Measurements from ENCODE around the gene SLC27A3.

Gene SLC27A3

DNA sequence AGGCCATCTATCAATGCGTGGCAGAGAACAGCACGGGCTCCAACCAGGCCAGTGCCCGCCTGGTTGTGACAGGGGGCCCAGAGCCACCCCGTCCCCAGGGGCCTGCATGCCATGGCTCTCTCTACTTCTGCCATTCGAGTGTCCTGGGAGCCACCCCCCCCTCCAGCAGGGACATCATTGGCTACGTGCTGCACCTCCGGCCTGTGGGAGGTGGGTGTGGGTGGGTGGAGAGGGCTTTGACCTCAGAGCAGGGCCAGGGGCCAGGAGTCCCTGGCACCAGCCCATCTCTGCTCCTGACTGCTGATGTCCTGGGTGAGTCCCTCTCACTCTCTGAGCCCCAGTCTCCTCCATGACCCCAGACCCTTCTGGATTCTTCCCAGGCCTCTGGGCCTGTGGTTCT is 25.3 kb downstream of the SLC27A3 start:
- TF ChIP-seq, protein P1, sequence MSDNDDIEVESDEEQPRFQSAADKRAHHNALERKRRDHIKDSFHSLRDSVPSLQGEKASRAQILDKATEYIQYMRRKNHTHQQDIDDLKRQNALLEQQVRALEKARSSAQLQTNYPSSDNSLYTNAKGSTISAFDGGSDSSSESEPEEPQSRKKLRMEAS (IDR thresholded peaks at IDR 0.05): no peak
- TF ChIP-seq EGR1 (IDR thresholded peaks at IDR 0.05): no peak
- no peak for TF ChIP-seq TEAD4 (IDR thresholded peaks at IDR 0.05)
- TF ChIP-seq TAF1 (IDR thresholded peaks at IDR 0.05; ENCODE audit: low read depth): no peak
- TF ChIP-seq CEBPB (IDR thresholded peaks at IDR 0.05): no peak
- no peak for TF ChIP-seq EP300 (IDR thresholded peaks at IDR 0.05; ENCODE audit: borderline replicate concordance)
- no peak for TF ChIP-seq TCF12 (IDR thresholded peaks at IDR 0.05; ENCODE audit: low read depth)
- TF ChIP-seq, protein P2, sequence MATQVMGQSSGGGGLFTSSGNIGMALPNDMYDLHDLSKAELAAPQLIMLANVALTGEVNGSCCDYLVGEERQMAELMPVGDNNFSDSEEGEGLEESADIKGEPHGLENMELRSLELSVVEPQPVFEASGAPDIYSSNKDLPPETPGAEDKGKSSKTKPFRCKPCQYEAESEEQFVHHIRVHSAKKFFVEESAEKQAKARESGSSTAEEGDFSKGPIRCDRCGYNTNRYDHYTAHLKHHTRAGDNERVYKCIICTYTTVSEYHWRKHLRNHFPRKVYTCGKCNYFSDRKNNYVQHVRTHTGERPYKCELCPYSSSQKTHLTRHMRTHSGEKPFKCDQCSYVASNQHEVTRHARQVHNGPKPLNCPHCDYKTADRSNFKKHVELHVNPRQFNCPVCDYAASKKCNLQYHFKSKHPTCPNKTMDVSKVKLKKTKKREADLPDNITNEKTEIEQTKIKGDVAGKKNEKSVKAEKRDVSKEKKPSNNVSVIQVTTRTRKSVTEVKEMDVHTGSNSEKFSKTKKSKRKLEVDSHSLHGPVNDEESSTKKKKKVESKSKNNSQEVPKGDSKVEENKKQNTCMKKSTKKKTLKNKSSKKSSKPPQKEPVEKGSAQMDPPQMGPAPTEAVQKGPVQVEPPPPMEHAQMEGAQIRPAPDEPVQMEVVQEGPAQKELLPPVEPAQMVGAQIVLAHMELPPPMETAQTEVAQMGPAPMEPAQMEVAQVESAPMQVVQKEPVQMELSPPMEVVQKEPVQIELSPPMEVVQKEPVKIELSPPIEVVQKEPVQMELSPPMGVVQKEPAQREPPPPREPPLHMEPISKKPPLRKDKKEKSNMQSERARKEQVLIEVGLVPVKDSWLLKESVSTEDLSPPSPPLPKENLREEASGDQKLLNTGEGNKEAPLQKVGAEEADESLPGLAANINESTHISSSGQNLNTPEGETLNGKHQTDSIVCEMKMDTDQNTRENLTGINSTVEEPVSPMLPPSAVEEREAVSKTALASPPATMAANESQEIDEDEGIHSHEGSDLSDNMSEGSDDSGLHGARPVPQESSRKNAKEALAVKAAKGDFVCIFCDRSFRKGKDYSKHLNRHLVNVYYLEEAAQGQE (IDR thresholded peaks at IDR 0.05; ENCODE audit: low read depth): no peak

DNA sequence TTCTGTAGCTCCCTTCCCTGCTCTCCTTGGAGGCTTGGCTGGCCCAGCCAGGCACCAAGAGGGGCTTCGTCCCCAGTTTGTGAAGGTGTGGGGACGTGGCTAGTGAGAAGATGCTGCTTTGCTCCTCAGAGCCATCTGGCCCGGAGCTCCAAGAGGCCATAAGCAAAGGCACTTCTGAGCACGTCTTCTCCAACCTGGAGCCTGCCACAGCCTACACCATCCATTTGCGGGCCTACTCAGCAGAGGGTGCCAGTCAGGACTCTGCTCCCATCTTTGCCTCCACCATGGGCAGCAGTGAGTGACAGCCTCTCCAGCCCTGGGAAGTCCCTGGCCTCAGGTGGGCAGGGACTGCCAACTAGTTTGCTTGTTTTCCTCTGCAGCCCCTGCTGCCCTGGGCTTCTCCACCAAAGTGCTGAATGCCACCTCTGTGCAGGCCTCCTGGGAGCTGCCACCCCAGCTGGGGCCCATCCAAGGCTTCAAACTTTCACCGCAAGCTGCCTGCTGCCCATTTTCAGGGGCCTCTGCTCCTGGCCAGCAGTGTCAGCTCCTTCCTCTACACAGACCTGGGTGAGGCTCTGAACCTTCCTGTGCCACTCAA is 25.9 kb downstream of the SLC27A3 start:
- TF ChIP-seq EP300 (IDR thresholded peaks at IDR 0.05; ENCODE audit: borderline replicate concordance): no peak
- TF ChIP-seq, protein P2 (IDR thresholded peaks at IDR 0.05; ENCODE audit: low read depth): no peak
- TF ChIP-seq CEBPB (IDR thresholded peaks at IDR 0.05): no peak
- TF ChIP-seq EGR1 (IDR thresholded peaks at IDR 0.05): no peak
- no peak for TF ChIP-seq TAF1 (IDR thresholded peaks at IDR 0.05; ENCODE audit: low read depth)
- no peak for TF ChIP-seq NFIC (IDR thresholded peaks at IDR 0.05)
- TF ChIP-seq, protein P3, sequence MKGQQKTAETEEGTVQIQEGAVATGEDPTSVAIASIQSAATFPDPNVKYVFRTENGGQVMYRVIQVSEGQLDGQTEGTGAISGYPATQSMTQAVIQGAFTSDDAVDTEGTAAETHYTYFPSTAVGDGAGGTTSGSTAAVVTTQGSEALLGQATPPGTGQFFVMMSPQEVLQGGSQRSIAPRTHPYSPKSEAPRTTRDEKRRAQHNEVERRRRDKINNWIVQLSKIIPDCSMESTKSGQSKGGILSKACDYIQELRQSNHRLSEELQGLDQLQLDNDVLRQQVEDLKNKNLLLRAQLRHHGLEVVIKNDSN (IDR thresholded peaks at IDR 0.05): no peak
- no peak for TF ChIP-seq FOXM1 (IDR thresholded peaks at IDR 0.05; ENCODE audit: borderline replicate concordance, low read depth)
- no peak for TF ChIP-seq TCF12 (IDR thresholded peaks at IDR 0.05; ENCODE audit: low read depth)
- no peak for TF ChIP-seq CREB1 (IDR thresholded peaks at IDR 0.05; ENCODE audit: low read depth)
- TF ChIP-seq RAD21 (IDR thresholded peaks at IDR 0.05; ENCODE audit: low read depth): no peak

DNA sequence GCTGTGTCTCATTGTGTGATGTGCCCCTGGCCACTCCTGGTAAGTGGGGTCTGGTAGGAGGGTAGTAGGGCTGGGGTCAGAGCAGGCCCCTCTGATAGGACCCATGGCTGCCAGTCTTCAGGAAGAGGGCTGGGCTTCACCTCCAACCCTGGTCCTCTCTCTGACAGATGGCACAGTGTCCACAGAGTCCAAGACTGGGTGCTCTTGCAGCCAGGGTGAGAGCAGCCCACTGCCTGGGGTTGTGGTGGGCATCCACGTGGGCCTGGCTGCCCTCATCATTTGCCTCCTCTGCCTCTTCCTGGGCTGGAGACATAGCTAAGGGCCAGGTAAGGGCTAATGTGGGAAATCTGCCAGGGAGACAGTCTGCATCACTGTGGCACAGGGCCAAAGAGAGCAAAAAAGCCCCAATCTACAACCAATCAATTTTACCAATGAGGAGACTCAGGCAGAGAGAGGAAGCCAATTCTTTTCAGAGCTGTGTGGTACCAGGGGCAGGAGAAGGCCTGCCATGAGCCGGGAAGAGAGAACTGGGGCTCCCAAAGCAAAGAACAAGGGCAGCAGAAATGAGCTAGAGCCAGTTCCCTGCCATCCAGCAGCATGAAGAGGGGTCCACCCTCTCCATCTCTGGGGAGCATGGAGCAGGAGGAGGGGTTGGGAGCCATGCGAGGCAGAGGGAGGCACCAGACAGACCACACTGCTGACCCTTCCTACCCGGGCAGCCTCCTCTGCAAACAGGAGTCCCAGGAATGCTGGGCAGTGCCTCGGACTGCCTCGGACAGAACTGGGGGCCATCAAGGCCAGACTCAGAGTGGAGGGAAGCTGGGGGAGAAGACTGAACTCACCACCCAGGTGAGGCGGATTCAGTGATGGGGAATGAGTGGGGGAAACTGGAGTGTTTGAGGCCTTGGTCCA is 26.8 kb downstream of the SLC27A3 start:
- TF ChIP-seq ZBTB7A (IDR thresholded peaks at IDR 0.05; ENCODE audit: low read depth) (no peak), FOXM1 (IDR thresholded peaks at IDR 0.05; ENCODE audit: borderline replicate concordance, low read depth) (no peak), CEBPB (IDR thresholded peaks at IDR 0.05) (no peak), EP300 (IDR thresholded peaks at IDR 0.05; ENCODE audit: borderline replicate concordance) (no peak), NFIC (IDR thresholded peaks at IDR 0.05) (no peak), TEAD4 (IDR thresholded peaks at IDR 0.05) (no peak), YY1 (IDR thresholded peaks at IDR 0.05; ENCODE audit: low read depth) (no peak), EGR1 (IDR thresholded peaks at IDR 0.05) (no peak)
- TF ChIP-seq, protein P2 (IDR thresholded peaks at IDR 0.05; ENCODE audit: low read depth): no peak
- TF ChIP-seq, protein P1 (IDR thresholded peaks at IDR 0.05): no peak
- TF ChIP-seq, protein P3 (IDR thresholded peaks at IDR 0.05): no peak

DNA sequence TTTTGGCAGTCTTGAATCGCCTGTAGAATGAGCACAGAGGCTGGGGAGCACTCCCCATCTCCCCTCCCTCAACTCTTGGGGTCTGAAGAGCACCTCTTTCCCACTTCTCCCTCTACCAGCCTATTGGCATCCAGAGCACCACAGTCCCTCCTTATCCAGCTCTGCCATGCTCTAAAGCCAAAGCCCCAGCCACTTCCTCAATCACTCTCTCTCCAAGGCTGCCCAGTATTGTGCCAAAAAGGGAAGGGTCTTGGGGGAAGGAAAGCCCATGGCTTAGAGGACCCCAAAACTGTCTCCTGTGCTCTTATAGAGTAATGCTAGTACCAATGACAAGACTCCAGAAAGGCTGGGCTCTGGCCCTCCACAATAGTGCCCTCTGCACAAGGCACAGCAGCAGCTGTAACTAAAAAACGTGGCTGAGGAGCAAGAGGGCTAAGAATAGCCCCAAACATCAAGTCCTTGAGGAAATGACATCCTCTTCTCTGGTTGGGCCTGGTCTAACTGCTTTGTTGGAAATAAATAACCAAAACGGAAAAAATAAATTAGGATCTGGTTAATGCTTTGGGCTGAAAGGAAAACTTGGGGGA is 28.4 kb downstream of the SLC27A3 start:
- TF ChIP-seq EGR1 (IDR thresholded peaks at IDR 0.05): no peak
- no peak for TF ChIP-seq RAD21 (IDR thresholded peaks at IDR 0.05; ENCODE audit: low read depth)
- TF ChIP-seq TAF1 (IDR thresholded peaks at IDR 0.05; ENCODE audit: low read depth): no peak
- no peak for TF ChIP-seq FOXM1 (IDR thresholded peaks at IDR 0.05; ENCODE audit: borderline replicate concordance, low read depth)
- TF ChIP-seq, protein P1 (IDR thresholded peaks at IDR 0.05): no peak
- no peak for TF ChIP-seq TEAD4 (IDR thresholded peaks at IDR 0.05)
- TF ChIP-seq NFIC (IDR thresholded peaks at IDR 0.05): no peak
- TF ChIP-seq, protein P3 (IDR thresholded peaks at IDR 0.05): no peak
- no peak for TF ChIP-seq YY1 (IDR thresholded peaks at IDR 0.05; ENCODE audit: low read depth)
- TF ChIP-seq, protein P2 (IDR thresholded peaks at IDR 0.05; ENCODE audit: low read depth): no peak
- TF ChIP-seq EP300 (IDR thresholded peaks at IDR 0.05; ENCODE audit: borderline replicate concordance): no peak
- TF ChIP-seq TCF12 (IDR thresholded peaks at IDR 0.05; ENCODE audit: low read depth): no peak

All from Ishikawa (cell line).